ENCODE results near the gene NKAIN2.
"Not testable (repeated sequence)": the region's sequence is repeated elsewhere in the genome, so short reads cannot be mapped to it uniquely, and the experiment has no call there.

The NKAIN2 gene

DNA sequence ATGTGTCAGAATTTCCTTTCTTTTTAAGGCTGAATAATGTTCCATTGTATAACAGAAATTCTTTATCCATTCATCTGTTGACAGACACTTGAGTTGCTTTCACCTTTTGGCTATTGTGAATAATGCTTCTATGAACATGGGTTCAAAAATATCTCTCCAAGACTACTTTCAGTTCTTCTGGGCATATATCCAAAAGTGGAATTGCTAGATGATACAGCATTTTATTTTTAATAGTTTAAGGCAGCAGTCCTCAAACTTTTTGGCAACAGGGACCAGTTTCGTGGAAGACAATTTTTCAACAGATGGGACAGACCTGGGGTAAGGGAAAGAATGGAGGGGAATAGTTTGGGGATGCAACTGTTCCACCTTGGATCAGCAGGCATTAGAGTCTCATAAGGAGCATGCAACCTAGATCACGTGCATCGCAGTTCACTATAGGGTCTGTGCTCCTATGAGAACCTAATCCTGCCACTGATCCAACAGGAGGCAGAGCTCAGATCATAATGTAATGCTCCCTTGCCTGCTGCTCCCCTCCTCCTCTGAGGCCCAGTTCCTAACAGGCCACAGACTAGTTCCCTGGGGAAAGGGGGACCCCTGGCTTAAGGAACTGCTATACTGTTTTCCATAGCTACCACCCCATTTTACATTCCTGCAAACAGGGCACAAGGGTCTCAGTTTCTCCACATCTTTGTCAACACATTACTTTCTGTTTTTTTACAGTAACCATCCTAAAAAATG, 918.6 kb downstream of the NKAIN2 start:
- no peak for DNase-seq

GRCh38 chr6:124723671-124724070, 920.0 kb downstream of the NKAIN2 start:
- no peak for DNase-seq

GRCh38 chr6:124737804-124738203, 934.1 kb downstream of the NKAIN2 start:
- DNase-seq = not testable (repeated sequence)

- no peak for DNase-seq
Observed at GRCh38 chr6:124738482-124738881, 934.8 kb downstream of the NKAIN2 start.

- DNase-seq = no peak
Observed at GRCh38 chr6:124741341-124741740, 937.7 kb downstream of the NKAIN2 start.

DNA sequence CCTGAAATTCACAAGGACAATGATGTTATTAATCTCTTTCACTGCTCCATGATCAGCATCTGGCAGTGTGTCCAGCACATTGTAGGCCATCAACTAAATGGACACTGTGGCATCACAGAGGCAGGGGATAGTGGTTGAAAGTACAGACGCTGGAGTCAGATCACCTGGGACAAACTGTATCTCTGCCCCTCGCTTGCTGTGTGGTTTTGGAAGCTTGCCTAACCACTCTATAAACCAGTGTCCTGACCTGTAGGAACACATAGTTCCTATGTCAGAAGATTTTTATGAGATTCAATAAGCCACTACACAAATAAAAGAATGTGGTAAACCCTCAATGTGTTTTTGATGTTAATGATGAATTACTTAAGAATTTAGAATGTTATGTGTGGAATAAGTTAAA, 939.3 kb downstream of the NKAIN2 start:
- no peak for DNase-seq

DNA sequence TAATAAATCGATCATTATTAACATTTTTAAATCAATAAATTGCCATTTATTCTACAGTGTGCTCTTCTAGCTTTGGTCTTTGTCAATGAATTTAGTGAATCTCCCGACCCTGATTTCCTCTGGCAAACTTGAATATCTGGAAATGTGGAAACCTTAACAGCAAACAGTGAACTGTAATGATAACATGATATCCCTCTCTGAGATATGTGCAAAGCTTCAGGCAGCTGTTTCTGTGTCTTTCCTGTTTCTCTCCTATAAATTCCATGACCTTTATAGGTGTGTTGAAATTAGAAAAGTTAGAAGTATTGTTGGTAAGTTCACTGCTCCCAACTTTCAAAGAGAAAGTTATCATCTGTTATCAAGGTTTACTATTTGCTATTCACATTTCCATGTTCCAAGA, 939.8 kb downstream of the NKAIN2 start:
- DNase-seq = no peak

- DNase-seq = no peak
Observed at GRCh38 chr6:124747349-124747748, 943.7 kb downstream of the NKAIN2 start.

DNA sequence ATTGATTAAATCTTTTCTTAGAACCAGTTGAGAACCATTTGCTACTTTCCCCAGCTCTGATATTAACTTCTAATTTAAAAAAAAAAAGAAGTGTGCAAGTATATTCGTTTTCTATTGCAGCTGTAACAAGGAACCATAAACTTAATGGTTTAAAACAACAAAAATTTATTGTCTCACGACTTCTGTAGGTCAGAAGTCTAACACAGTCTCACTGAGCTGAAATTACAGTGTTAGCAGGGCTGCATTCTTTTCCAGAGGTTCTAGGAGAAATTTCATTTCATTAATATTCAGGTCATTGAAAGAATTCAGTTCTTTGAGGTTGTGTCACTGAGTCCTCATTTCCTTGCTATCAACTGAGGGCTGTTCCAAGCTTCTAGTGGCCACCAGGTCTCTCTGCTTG, 945.1 kb downstream of the NKAIN2 start:
- no peak for DNase-seq

- DNase-seq = no peak
Observed at GRCh38 chr6:124753001-124753400, 949.3 kb downstream of the NKAIN2 start.

- DNase-seq = no peak
Observed at GRCh38 chr6:124753562-124754105, 950.0 kb downstream of the NKAIN2 start.

- no peak for DNase-seq
Observed at GRCh38 chr6:124755321-124755720, 951.7 kb downstream of the NKAIN2 start.

DNA sequence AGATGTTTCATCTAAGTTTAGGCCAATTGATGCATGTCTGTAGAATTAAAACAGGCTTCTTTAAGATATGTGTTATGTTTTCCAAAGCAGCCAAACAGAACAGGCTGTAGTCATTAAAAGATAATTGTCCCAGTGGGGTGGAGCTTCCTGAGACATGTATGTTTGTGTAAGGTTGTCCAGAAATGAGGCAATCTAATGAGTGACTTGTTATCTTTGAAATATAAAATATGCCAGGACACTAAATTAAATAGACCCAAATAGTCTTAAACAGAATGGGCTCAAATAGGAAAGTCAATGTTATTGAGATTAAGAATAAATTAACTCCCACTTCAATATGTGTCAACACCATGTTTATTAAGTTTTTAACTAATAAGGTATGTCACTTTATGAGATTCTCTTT, 953.9 kb downstream of the NKAIN2 start:
- no peak for DNase-seq

DNA sequence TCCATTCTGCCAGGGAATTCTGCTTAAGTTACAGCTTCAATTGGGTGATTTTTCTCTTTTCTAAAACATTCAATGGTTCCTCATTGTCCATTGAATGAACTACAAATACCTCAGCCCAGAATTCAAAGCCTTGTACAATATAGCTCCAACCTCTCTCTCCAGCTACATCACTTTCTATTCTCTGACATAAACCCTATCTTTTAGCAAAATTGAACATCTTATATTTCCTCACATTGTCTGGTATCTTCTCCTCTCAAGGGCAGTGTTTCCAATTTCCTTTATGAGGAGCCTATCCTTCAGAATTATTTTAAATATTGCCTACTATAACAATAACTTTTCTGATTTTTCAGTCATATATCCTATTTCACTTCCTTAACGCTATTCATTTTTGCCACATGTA, 955.0 kb downstream of the NKAIN2 start:
- DNase-seq = no peak

GRCh38 chr6:124765280-124765679, 961.6 kb downstream of the NKAIN2 start:
- DNase-seq = no peak

DNA sequence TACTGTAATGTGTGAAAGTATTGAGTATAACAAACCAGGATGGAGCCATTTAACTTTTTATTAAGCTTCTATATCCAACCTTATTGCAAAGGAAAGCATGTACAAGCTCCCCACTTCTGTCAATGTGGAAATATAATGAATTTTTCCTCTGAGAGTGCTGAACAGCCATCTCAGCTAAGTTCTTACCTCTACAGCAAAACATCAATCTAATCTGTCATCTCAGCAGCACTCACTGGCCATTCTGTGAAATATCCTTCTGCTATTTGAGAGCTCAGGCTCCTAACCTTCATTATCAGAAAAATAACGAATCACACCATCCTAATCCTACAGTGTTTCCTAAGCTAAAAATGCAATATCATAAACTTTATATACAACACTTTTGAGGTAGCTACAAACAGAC, 964.6 kb downstream of the NKAIN2 start:
- no peak for DNase-seq

GRCh38 chr6:124769811-124770544, 966.3 kb downstream of the NKAIN2 start:
- DNase-seq = no peak

- DNase-seq = no peak
Observed at GRCh38 chr6:124770784-124771183, 967.1 kb downstream of the NKAIN2 start.

DNA sequence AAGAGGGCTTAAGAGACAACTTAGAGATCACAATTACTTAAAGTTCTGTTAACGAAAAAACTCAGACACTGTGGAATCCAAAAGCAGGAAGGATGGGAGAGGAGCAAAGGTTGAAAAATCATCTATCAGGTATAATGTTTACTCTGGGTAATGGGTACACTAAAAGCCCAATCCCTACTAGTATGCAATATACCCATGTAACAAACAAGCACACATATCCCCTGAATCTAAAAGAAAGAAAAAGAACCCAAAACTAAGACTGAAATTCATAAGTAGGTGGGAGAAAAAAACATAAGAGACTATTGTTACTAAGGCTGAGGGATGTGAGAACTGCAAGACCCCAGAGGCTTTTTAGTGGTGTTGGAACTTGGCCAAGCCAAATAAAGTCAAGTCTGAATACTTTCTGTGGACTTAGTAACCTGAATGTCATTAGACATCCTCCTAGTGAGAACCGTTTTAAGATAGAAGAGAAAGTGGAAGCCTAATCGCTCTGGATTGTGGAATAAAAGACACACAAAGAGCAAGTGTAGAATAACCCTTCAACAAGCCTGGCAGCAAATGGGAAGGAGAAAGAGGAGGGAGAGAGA, 969.2 kb downstream of the NKAIN2 start:
- no peak for DNase-seq

- DNase-seq = no peak
Observed at GRCh38 chr6:124775121-124775520, 971.5 kb downstream of the NKAIN2 start.

- no peak for DNase-seq
Observed at GRCh38 chr6:124777863-124778262, 974.2 kb downstream of the NKAIN2 start.

DNA sequence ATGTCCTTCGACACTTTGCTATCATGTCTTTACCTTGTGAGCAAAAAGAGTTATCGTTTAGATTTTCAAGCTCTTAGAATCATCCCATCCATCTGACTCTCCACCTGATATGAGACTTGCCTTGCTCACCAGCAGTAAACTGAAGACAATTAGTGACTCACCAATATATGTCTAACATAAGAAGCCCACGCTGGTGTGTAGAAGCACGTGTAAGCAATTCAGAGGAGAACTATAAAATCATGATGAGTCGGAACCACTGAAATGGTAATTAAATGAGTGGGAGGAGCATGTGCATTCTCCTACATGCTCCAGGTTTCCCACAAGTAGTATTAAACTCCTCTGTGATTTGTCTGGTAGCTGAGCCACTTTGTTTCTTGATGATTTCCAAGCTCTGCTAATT, 977.0 kb downstream of the NKAIN2 start:
- no peak for DNase-seq

GRCh38 chr6:124783344-124783743, 979.7 kb downstream of the NKAIN2 start:
- DNase-seq = no peak

DNA sequence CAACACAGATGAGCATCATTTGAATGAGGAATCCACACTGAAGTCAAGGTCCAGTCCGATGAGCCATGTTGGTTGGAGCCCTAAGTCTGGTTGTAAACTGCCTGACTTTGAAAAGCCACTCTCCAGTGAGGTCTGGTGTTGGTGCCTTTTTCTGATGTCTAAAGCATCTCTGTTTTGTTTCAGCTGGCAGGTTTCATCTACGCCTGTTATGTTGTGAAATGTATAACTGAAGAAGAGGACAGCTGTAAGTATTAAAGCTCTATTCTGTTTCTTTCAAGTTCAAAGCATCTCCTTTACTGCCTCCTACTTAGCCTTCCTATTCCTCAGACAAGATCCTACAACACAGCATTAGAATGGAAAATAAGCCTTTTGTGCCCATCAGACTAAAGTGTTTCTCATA, 987.5 kb downstream of the NKAIN2 start:
- no peak for DNase-seq

All from CD4-positive, alpha-beta T cell treated with Interleukin-4 for 4 hours (primary cell).